Sigmoid colon (tissue), 4 donors: Measurements from ENCODE around the gene ST14.

ENCODE experiments used
- EP300 ChIP-seq, 4 donors: sonication (generic); formaldehyde crosslinking; IDR thresholded peaks; one replicate each; pipeline ENCODE4 v1.6.1; 2017; ENCODE audit warnings: antibody characterized with exemption in 4 of 4
- POLR2A ChIP-seq, 2 donors: fragments of 450-650 bp; IDR thresholded peaks; one replicate each; pipeline ENCODE4 v1.6.1; 2016; ENCODE audit warnings: antibody characterized with exemption in 2 of 2, mild to moderate bottlenecking in 2 of 2, moderate library complexity in 2 of 2
- TF ChIP-seq, protein P1 (sequence below), 4 experiments: fragments of 450-650 bp in 3 of 4; fragments of 200-600 bp in 1 of 4; IDR thresholded peaks; one replicate each; pipeline ENCODE4 v1.5.1; 2016 to 2019; ENCODE audit warnings: antibody characterized with exemption in 4 of 4, mild to moderate bottlenecking in 3 of 4, moderate library complexity in 2 of 4

DNA sequence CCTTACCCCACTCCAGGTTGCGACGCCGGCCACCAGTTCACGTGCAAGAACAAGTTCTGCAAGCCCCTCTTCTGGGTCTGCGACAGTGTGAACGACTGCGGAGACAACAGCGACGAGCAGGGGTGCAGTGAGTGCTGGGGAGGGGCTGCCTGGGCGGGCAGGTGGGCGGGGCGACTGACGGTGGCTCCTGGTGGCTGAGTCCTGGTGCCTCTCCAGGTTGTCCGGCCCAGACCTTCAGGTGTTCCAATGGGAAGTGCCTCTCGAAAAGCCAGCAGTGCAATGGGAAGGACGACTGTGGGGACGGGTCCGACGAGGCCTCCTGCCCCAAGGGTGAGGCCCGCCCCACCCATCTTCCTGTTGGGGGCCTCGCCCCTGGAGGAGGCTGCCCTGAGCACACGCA lies 38.7 kb downstream of the ST14 start:
- TF ChIP-seq, protein P1, sequence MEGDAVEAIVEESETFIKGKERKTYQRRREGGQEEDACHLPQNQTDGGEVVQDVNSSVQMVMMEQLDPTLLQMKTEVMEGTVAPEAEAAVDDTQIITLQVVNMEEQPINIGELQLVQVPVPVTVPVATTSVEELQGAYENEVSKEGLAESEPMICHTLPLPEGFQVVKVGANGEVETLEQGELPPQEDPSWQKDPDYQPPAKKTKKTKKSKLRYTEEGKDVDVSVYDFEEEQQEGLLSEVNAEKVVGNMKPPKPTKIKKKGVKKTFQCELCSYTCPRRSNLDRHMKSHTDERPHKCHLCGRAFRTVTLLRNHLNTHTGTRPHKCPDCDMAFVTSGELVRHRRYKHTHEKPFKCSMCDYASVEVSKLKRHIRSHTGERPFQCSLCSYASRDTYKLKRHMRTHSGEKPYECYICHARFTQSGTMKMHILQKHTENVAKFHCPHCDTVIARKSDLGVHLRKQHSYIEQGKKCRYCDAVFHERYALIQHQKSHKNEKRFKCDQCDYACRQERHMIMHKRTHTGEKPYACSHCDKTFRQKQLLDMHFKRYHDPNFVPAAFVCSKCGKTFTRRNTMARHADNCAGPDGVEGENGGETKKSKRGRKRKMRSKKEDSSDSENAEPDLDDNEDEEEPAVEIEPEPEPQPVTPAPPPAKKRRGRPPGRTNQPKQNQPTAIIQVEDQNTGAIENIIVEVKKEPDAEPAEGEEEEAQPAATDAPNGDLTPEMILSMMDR (IDR thresholded peaks at IDR 0.05) = no peak
- TF ChIP-seq EP300 (IDR thresholded peaks at IDR 0.05) = no peak
- TF ChIP-seq POLR2A (IDR thresholded peaks at IDR 0.05) = no peak
